ENCODE results near the gene PRMT3.

DNA sequence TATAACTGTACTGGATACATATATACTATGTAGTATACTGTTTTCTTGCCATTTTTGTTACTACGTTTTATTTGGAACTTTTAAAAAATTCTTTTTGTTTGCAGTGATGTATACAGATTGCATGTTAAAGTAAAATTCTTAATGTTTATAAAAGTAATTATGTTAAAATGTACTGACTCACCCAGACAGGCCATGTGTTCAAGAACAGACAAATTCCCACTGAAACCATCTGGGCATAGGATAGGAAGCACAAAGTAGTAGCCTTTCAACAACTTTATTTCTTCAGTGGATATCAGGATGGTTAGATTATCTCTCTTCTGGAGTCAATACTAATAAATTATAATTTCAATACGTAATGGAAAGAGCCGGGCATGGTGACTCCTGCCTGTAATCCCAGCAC, 19.8 kb downstream of the PRMT3 start:
- TF ChIP-seq, protein P1, sequence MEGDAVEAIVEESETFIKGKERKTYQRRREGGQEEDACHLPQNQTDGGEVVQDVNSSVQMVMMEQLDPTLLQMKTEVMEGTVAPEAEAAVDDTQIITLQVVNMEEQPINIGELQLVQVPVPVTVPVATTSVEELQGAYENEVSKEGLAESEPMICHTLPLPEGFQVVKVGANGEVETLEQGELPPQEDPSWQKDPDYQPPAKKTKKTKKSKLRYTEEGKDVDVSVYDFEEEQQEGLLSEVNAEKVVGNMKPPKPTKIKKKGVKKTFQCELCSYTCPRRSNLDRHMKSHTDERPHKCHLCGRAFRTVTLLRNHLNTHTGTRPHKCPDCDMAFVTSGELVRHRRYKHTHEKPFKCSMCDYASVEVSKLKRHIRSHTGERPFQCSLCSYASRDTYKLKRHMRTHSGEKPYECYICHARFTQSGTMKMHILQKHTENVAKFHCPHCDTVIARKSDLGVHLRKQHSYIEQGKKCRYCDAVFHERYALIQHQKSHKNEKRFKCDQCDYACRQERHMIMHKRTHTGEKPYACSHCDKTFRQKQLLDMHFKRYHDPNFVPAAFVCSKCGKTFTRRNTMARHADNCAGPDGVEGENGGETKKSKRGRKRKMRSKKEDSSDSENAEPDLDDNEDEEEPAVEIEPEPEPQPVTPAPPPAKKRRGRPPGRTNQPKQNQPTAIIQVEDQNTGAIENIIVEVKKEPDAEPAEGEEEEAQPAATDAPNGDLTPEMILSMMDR (IDR thresholded peaks at IDR 0.05; ENCODE audit: low read length) = no peak
- no peak for TF ChIP-seq EZH2 (optimal IDR thresholded peaks at IDR 0.05; ENCODE audit: low read depth, low read length)
- no peak for TF ChIP-seq EZH2phosphoT487 (IDR thresholded peaks at IDR 0.05; ENCODE audit: low read length)
